Vagina (tissue), 2 donors: ENCODE measurements around the gene RTCB.

Experiments used
- POLR2A ChIP-seq, 2 donors: fragments of 450-650 bp; IDR thresholded peaks; one replicate each; pipeline ENCODE4 v1.6.1; 2017; ENCODE audit warnings: antibody characterized with exemption in 2 of 2, mild to moderate bottlenecking in 2 of 2, moderate library complexity in 2 of 2
- POLR2AphosphoS5 ChIP-seq, 2 donors: sonication (generic); formaldehyde crosslinking; IDR thresholded peaks; one replicate each; pipeline ENCODE4 v1.9.0; 2017; ENCODE audit warnings: antibody characterized with exemption in 2 of 2, mild to moderate bottlenecking in 2 of 2, low read depth in 1 of 2; ENCODE audit not compliant: insufficient read depth in 1 of 2
- TF ChIP-seq, protein P1 (sequence below), 3 experiments: fragments of 450-650 bp in 2 of 3; fragments of 200-600 bp in 1 of 3; sonication (generic) in 1 of 3; IDR thresholded peaks; one replicate each; pipeline ENCODE4 v1.5.1; 2017 to 2019; ENCODE audit warnings: antibody characterized with exemption in 3 of 3, mild to moderate bottlenecking in 2 of 3, moderate library complexity in 2 of 3

DNA sequence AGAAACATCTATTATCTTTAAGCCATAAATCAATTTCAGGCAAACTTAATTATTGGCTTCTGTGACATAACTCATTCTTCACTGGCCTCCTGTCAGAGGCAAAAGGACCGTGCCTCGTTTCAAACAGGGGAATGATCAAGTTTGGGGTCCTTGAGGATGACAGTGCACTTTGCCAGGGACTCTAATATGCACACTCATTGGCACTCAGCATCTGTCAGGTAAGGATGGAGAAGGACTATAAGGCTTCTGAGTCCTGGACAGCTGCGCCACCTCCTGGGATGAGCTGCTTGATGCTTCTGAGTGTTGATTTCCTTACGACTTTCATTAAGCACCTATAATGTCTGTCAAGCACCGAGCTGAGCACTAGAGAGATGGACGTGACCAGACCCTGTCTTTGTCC, 32.0 kb upstream of the RTCB start:
- TF ChIP-seq, protein P1, sequence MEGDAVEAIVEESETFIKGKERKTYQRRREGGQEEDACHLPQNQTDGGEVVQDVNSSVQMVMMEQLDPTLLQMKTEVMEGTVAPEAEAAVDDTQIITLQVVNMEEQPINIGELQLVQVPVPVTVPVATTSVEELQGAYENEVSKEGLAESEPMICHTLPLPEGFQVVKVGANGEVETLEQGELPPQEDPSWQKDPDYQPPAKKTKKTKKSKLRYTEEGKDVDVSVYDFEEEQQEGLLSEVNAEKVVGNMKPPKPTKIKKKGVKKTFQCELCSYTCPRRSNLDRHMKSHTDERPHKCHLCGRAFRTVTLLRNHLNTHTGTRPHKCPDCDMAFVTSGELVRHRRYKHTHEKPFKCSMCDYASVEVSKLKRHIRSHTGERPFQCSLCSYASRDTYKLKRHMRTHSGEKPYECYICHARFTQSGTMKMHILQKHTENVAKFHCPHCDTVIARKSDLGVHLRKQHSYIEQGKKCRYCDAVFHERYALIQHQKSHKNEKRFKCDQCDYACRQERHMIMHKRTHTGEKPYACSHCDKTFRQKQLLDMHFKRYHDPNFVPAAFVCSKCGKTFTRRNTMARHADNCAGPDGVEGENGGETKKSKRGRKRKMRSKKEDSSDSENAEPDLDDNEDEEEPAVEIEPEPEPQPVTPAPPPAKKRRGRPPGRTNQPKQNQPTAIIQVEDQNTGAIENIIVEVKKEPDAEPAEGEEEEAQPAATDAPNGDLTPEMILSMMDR (IDR thresholded peaks at IDR 0.05), result no peak
- TF ChIP-seq POLR2A (IDR thresholded peaks at IDR 0.05) (no peak), POLR2AphosphoS5 (IDR thresholded peaks at IDR 0.05; ENCODE audit: insufficient read depth in 1 of 2, low read depth in 1 of 2) (no peak)
